Liver (tissue), 9 donors: ENCODE results near the gene TRIO. TPM values are rescaled to one million over a fixed set of nuclear protein-coding genes. Genes with fewer than 3 reads are reported as not detected.

Experiments used
- DNase-seq: peaks from one replicate; pipeline ENCODE4 v3.0.0-alpha.2; 2017; ENCODE audit warnings: low spot score
- H3K27ac ChIP-seq, 2 donors: one replicate each; pipeline ENCODE4 v1.7.0; 2013; ENCODE audit warnings: inconsistent platforms in 2 of 2, low read length in 2 of 2, control low read depth in 1 of 2, low read depth in 1 of 2, mild to moderate bottlenecking in 1 of 2
- H3K27me3 ChIP-seq, 4 donors: one replicate each; pipeline versions ENCODE4 v1.6.1 to v1.7.0; 2013; ENCODE audit warnings: low read length in 3 of 4, inconsistent platforms in 1 of 4, mild to moderate bottlenecking in 1 of 4, moderate library complexity in 1 of 4; ENCODE audit not compliant: control insufficient read depth in 4 of 4, insufficient read depth in 4 of 4
- H3K36me3 ChIP-seq, 4 donors: one replicate each; pipeline versions ENCODE4 v1.6.1 to v1.7.0; 2013; ENCODE audit warnings: low read length in 3 of 4, mild to moderate bottlenecking in 3 of 4, low read depth in 1 of 4, moderate library complexity in 1 of 4; ENCODE audit not compliant: control insufficient read depth in 4 of 4, insufficient read depth in 3 of 4
- H3K4me1 ChIP-seq, 4 donors: one replicate each; pipeline versions ENCODE4 v1.6.1 to v1.7.0; 2013; ENCODE audit warnings: low read length in 3 of 4, mild to moderate bottlenecking in 3 of 4, moderate library complexity in 1 of 4; ENCODE audit not compliant: control insufficient read depth in 4 of 4, insufficient read depth in 4 of 4
- H3K4me3 ChIP-seq, 3 donors: one replicate each; pipeline versions ENCODE4 v1.6.1 to v1.7.0; 2013; ENCODE audit warnings: low read length in 3 of 3, control low read depth in 1 of 3, low read depth in 1 of 3, mild to moderate bottlenecking in 1 of 3
- H3K9ac ChIP-seq, 2 donors: one replicate each; pipeline ENCODE4 v1.7.0; 2013; ENCODE audit warnings: low read length in 2 of 2, mild to moderate bottlenecking in 2 of 2, moderate library complexity in 2 of 2, control low read depth in 1 of 2, low read depth in 1 of 2
- H3K9me3 ChIP-seq, 4 donors: one replicate each; pipeline versions ENCODE4 v1.6.1 to v1.7.0; 2013; ENCODE audit warnings: low read length in 3 of 4; ENCODE audit not compliant: control insufficient read depth in 4 of 4
- EGR1 ChIP-seq, 2 donors: IDR thresholded peaks; 2 replicates each; pipeline ENCODE4 v1.6.1; 2016 to 2018; ENCODE audit warnings: antibody characterized with exemption in 2 of 2, low read depth in 2 of 2
- FOXA1 ChIP-seq: IDR thresholded peaks from 2 replicates; pipeline ENCODE4 v1.6.1; 2016; ENCODE audit warnings: antibody characterized with exemption
- FOXA2 ChIP-seq: IDR thresholded peaks from 2 replicates; pipeline ENCODE4 v1.6.1; 2016; ENCODE audit warnings: antibody characterized with exemption
- GABPA ChIP-seq, 2 donors: IDR thresholded peaks in 1 of 2; conservative IDR thresholded peaks in 1 of 2; 2 replicates each; pipeline ENCODE4 v1.6.1; 2016; ENCODE audit warnings: antibody characterized with exemption in 2 of 2, mild to moderate bottlenecking in 1 of 2, moderate library complexity in 1 of 2
- HNF4G ChIP-seq: IDR thresholded peaks from 2 replicates; pipeline ENCODE4 v1.6.1; 2016; ENCODE audit warnings: antibody characterized with exemption
- NR2F2 ChIP-seq: IDR thresholded peaks from 2 replicates; pipeline ENCODE4 v1.6.1; 2016; ENCODE audit warnings: antibody characterized with exemption
- RXRA ChIP-seq, 2 donors: IDR thresholded peaks; 2 replicates each; pipeline ENCODE4 v1.6.1; 2017 to 2018; ENCODE audit warnings: antibody characterized with exemption in 2 of 2, mild to moderate bottlenecking in 1 of 2
- SP1 ChIP-seq: IDR thresholded peaks from 2 replicates; pipeline ENCODE4 v1.6.1; 2018; ENCODE audit warnings: antibody characterized with exemption, mild to moderate bottlenecking
- TAF1 ChIP-seq: conservative IDR thresholded peaks from 2 replicates; pipeline ENCODE4 v1.6.1; 2016; ENCODE audit warnings: antibody characterized with exemption, mild to moderate bottlenecking
- YY1 ChIP-seq: IDR thresholded peaks from 2 replicates; pipeline ENCODE4 v1.6.1; 2016; ENCODE audit warnings: antibody characterized with exemption, mild to moderate bottlenecking
- WGBS: extraction: QIAGEN DNeasy Blood & Tissue Kit; methylation state at CpG from one replicate; pipeline ENCODE4 v1.1.7; 2013; 5-methylcytosine and 5-hydroxymethylcytosine counted together
- polyA plus RNA-seq, 2 donors: library from polyadenylated mRNA; stranded (reverse) in 1 of 2; unstranded in 1 of 2; fragments of 200-250 nt in 1 of 2; fragments of >200 nt in 1 of 2; fragmentation: Nextera tagmentation in 1 of 2; extraction: Ambion mirVana in 1 of 2; gene quantifications; one replicate each; pipeline versions ENCODE4 v1.2.1 to v1.2.3, GENCODE V29; 2013 to 2015
- total RNA-seq, 2 donors: library from RNA; depleted of rRNA; stranded (reverse); fragments of >200 nt; gene quantifications; one replicate each; pipeline ENCODE4 v1.2.3, GENCODE V29; 2014
- TF ChIP-seq, protein P1 (sequence below): IDR thresholded peaks from 2 replicates; pipeline ENCODE4 v1.6.1; 2016; ENCODE audit warnings: antibody characterized with exemption
- TF ChIP-seq, protein P2 (sequence below): IDR thresholded peaks from 2 replicates; pipeline ENCODE4 v1.6.1; 2016; ENCODE audit warnings: antibody characterized with exemption
- TF ChIP-seq, protein P3 (sequence below): IDR thresholded peaks from 2 replicates; pipeline ENCODE4 v1.6.1; 2016; ENCODE audit warnings: antibody characterized with exemption, mild to moderate bottlenecking
- TF ChIP-seq, protein P4 (sequence below): fragments of 150-350 bp; IDR thresholded peaks from 2 replicates; pipeline ENCODE4 v1.5.1; 2017; ENCODE audit warnings: improper control_type of control experiment, low read depth, low read length; ENCODE audit not compliant: missing input control
- donor health status: healthy.
- donor health status: healthy.
- donor health status: healthy.
- donor health status: healthy.
- donor health status: healthy.

TRIO gene
- total and polyA plus RNA-seq, 4 donors: 8.5 to 86.2 (median 16.0) TPM

GRCh38 chr5:14110196-14110595, 32.9 kb upstream of the TRIO start:
- 71% methylated on average over 4 of the region's 4 CpGs for WGBS
- H3K4me3 ChIP-seq: no peak overlapping the region
- no peak overlapping the region for H3K27ac ChIP-seq
- H3K9ac ChIP-seq: no peak overlapping the region
- TF ChIP-seq GABPA (IDR thresholded peaks at IDR 0.05 in 1 of 2, conservative IDR thresholded peaks at IDR 0.05 in 1 of 2) (no peak), NR2F2 (no peak), SP1 (no peak), FOXA1 (no peak), YY1 (no peak), TAF1 (no peak), FOXA2 (no peak), RXRA (IDR thresholded peaks at IDR 0.05) (no peak), HNF4G (no peak), EGR1 (IDR thresholded peaks at IDR 0.05; ENCODE audit: low read depth in 2 of 2) (no peak)
- TF ChIP-seq, protein P1, sequence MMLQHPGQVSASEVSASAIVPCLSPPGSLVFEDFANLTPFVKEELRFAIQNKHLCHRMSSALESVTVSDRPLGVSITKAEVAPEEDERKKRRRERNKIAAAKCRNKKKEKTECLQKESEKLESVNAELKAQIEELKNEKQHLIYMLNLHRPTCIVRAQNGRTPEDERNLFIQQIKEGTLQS: no peak
- TF ChIP-seq, protein P2, sequence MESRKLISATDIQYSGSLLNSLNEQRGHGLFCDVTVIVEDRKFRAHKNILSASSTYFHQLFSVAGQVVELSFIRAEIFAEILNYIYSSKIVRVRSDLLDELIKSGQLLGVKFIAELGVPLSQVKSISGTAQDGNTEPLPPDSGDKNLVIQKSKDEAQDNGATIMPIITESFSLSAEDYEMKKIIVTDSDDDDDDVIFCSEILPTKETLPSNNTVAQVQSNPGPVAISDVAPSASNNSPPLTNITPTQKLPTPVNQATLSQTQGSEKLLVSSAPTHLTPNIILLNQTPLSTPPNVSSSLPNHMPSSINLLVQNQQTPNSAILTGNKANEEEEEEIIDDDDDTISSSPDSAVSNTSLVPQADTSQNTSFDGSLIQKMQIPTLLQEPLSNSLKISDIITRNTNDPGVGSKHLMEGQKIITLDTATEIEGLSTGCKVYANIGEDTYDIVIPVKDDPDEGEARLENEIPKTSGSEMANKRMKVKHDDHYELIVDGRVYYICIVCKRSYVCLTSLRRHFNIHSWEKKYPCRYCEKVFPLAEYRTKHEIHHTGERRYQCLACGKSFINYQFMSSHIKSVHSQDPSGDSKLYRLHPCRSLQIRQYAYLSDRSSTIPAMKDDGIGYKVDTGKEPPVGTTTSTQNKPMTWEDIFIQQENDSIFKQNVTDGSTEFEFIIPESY: no peak
- TF ChIP-seq, protein P3, sequence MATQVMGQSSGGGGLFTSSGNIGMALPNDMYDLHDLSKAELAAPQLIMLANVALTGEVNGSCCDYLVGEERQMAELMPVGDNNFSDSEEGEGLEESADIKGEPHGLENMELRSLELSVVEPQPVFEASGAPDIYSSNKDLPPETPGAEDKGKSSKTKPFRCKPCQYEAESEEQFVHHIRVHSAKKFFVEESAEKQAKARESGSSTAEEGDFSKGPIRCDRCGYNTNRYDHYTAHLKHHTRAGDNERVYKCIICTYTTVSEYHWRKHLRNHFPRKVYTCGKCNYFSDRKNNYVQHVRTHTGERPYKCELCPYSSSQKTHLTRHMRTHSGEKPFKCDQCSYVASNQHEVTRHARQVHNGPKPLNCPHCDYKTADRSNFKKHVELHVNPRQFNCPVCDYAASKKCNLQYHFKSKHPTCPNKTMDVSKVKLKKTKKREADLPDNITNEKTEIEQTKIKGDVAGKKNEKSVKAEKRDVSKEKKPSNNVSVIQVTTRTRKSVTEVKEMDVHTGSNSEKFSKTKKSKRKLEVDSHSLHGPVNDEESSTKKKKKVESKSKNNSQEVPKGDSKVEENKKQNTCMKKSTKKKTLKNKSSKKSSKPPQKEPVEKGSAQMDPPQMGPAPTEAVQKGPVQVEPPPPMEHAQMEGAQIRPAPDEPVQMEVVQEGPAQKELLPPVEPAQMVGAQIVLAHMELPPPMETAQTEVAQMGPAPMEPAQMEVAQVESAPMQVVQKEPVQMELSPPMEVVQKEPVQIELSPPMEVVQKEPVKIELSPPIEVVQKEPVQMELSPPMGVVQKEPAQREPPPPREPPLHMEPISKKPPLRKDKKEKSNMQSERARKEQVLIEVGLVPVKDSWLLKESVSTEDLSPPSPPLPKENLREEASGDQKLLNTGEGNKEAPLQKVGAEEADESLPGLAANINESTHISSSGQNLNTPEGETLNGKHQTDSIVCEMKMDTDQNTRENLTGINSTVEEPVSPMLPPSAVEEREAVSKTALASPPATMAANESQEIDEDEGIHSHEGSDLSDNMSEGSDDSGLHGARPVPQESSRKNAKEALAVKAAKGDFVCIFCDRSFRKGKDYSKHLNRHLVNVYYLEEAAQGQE: no peak
- TF ChIP-seq, protein P4, sequence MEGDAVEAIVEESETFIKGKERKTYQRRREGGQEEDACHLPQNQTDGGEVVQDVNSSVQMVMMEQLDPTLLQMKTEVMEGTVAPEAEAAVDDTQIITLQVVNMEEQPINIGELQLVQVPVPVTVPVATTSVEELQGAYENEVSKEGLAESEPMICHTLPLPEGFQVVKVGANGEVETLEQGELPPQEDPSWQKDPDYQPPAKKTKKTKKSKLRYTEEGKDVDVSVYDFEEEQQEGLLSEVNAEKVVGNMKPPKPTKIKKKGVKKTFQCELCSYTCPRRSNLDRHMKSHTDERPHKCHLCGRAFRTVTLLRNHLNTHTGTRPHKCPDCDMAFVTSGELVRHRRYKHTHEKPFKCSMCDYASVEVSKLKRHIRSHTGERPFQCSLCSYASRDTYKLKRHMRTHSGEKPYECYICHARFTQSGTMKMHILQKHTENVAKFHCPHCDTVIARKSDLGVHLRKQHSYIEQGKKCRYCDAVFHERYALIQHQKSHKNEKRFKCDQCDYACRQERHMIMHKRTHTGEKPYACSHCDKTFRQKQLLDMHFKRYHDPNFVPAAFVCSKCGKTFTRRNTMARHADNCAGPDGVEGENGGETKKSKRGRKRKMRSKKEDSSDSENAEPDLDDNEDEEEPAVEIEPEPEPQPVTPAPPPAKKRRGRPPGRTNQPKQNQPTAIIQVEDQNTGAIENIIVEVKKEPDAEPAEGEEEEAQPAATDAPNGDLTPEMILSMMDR: no peak
- H3K27me3 ChIP-seq: no peaks in the 10 kb centered on the region
- peaks cover 0 to 16% (median 3%) of the 10 kb centered on the region in 4 donors for H3K4me1 ChIP-seq
- no peaks in the 10 kb centered on the region for H3K9me3 ChIP-seq
- no peak for DNase-seq
- no peaks in the 10 kb centered on the region for H3K36me3 ChIP-seq

DNA sequence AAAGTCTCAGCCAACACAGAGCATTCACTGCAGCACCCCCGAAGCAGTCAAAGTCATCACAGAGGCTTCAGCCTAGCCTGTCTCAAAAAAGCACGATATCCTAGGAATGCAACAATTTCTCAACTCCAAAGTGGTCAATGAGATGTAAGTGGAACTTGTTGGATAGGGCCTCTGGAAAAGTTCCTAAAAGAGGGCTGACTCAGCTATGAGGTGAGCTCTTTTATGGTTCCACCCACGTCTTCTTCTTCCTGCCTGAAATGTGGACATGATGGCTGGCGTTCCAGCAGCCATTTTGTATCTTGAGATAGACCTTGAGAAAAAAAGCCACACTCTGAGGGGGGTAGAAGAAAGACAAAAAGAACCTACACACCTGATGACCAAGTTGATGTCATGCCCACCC, 32.5 kb upstream of the TRIO start:
- 95% methylated on average over 4 of the region's 4 CpGs for WGBS
- Histone ChIP-seq H3K9me3 (no peaks in the 10 kb centered on the region), H3K27me3 (no peaks in the 10 kb centered on the region), H3K27ac (no peak overlapping the region), H3K36me3 (no peaks in the 10 kb centered on the region), H3K4me1 (peaks cover 0 to 16% (median 3%) of the 10 kb centered on the region in 4 donors), H3K4me3 (no peak overlapping the region), H3K9ac (no peak overlapping the region)
- DNase-seq: no peak
- TF ChIP-seq SP1 (no peak), RXRA (IDR thresholded peaks at IDR 0.05) (no peak)
